T-helper 2 cell (primary cell): ENCODE measurements around the gene CHRNG.

Experiments
- DNase-seq, 5 experiments: peaks; one replicate each; pipeline versions ENCODE4 v3.0.0 to v3.0.0-alpha.2; 2012 to 2022

Gene CHRNG

GRCh38 chr2:232580648-232580981, 41.1 kb downstream of the CHRNG start:
- DNase-seq, result no peak

GRCh38 chr2:232581725-232582124, 42.2 kb downstream of the CHRNG start:
- DNase-seq, result no peak

GRCh38 chr2:232584238-232584637, 44.7 kb downstream of the CHRNG start:
- no peak for DNase-seq

- no peak for DNase-seq
These were observed 47.5 kb downstream of the CHRNG start for GRCh38 chr2:232586943-232587505.

- no peak for DNase-seq
These were observed 48.0 kb downstream of the CHRNG start for GRCh38 chr2:232587512-232587911.

- DNase-seq, result no peak
These were observed 48.5 kb downstream of the CHRNG start for GRCh38 chr2:232588031-232588430.

GRCh38 chr2:232588680-232589585, 49.4 kb downstream of the CHRNG start:
- no peak for DNase-seq

- no peak for DNase-seq
These were observed 53.4 kb downstream of the CHRNG start for GRCh38 chr2:232592772-232593395.

- no peak for DNase-seq
These were observed 54.5 kb downstream of the CHRNG start for GRCh38 chr2:232593982-232594381.
